H1 (cell line): Measurements from ENCODE around the gene ME3. TPM values are rescaled to one million over a fixed set of nuclear protein-coding genes. Genes with fewer than 3 reads are reported as not detected.

Source experiments
- CTCF ChIA-PET: fragments of 300-600 bp; sonication (Branson Sonifier 250); formaldehyde crosslinking; loops from one replicate; lab custom pipeline; 2021; ENCODE audit not compliant: partially characterized antibody; lab: Charles Lee
- POLR2A ChIA-PET: fragments of 300-600 bp; sonication (Branson Sonifier 250); formaldehyde crosslinking; loops from one replicate; lab custom pipeline; 2021; ENCODE audit warnings: inconsistent platforms; ENCODE audit not compliant: partially characterized antibody; lab: Charles Lee
- DNase-seq, 2 experiments: peaks; one replicate each; pipeline versions ENCODE4 v3.0.0 to v3.0.0-alpha.2; 2010 to 2022; ENCODE audit warnings: low spot score in 2 of 2, low read depth in 1 of 2, mixed read lengths in 1 of 2
- FAIRE-seq: peaks from 2 replicates; lab custom pipeline; 2011; peaks lifted over from hg19 to GRCh38; lab: Jason Lieb, UNC
- H2AFZ ChIP-seq: 2 replicates; pipeline ENCODE4 v1.8.1; 2012; ENCODE audit warnings: low read length, inconsistent platforms
- H2AK5ac ChIP-seq: 2 replicates; pipeline ENCODE4 v1.6.1; 2013; ENCODE audit warnings: low read depth, low read length
- H2BK120ac ChIP-seq: replicated peaks from 2 replicates; pipeline ENCODE3; 2013; ENCODE audit warnings: low read depth, low read length, inconsistent platforms
- H2BK12ac ChIP-seq: 2 replicates; pipeline ENCODE4 v1.6.1; 2013; ENCODE audit warnings: low read depth, low read length
- H2BK15ac ChIP-seq: 2 replicates; pipeline ENCODE4 v1.6.1; 2013; ENCODE audit warnings: low read length
- H2BK20ac ChIP-seq: 2 replicates; pipeline ENCODE4 v1.6.1; 2013; ENCODE audit warnings: low read length
- H2BK5ac ChIP-seq: 2 replicates; pipeline ENCODE4 v1.6.1; 2013; ENCODE audit warnings: low read depth, low read length
- H3K14ac ChIP-seq: 2 replicates; pipeline ENCODE4 v1.6.1; 2013; ENCODE audit warnings: inconsistent platforms; ENCODE audit not compliant: insufficient read length
- H3K18ac ChIP-seq: 2 replicates; pipeline ENCODE4 v1.6.1; 2013; ENCODE audit warnings: low read length; ENCODE audit errors: extremely low read depth
- H3K23ac ChIP-seq: 2 replicates; pipeline ENCODE4 v1.6.1; 2013; ENCODE audit warnings: inconsistent platforms; ENCODE audit not compliant: insufficient read length
- H3K23me2 ChIP-seq: 2 replicates; pipeline ENCODE4 v1.6.1; 2013; ENCODE audit warnings: low read depth, low read length
- H3K27ac ChIP-seq: 2 replicates; pipeline ENCODE4 v1.6.1; 2011; ENCODE audit warnings: low read depth, low read length, inconsistent platforms
- H3K27me3 ChIP-seq, 4 experiments: replicated peaks in 1 of 4; 1 replicate in 1 of 4; 2 replicates in 3 of 4; pipeline versions ENCODE4 v1.6.1 to v1.8.1; 2011 to 2013; ENCODE audit warnings: low read length in 3 of 4, mild to moderate bottlenecking in 3 of 4, inconsistent platforms in 2 of 4, mixed read lengths in 2 of 4, moderate library complexity in 1 of 4; ENCODE audit not compliant: control insufficient read depth in 3 of 4, insufficient read depth in 3 of 4; ENCODE audit errors: extremely low read depth in 1 of 4
- H3K36me3 ChIP-seq, 4 experiments: 2 replicates each; pipeline versions ENCODE4 v1.6.1 to v1.8.1; 2011 to 2013; ENCODE audit warnings: mild to moderate bottlenecking in 4 of 4, low read length in 3 of 4, moderate library complexity in 2 of 4, control low read depth in 1 of 4, inconsistent platforms in 1 of 4; ENCODE audit not compliant: insufficient read depth in 4 of 4, control insufficient read depth in 2 of 4
- H3K4ac ChIP-seq: replicated peaks from 2 replicates; pipeline ENCODE3; 2013; ENCODE audit warnings: low read length, low read depth, mixed read lengths, inconsistent platforms; ENCODE audit not compliant: insufficient read length
- H3K4me1 ChIP-seq, 4 experiments: replicated peaks in 1 of 4; 1 replicate in 1 of 4; 2 replicates in 3 of 4; pipeline versions ENCODE4 v1.6.1 to v1.8.1; 2011 to 2013; ENCODE audit warnings: low read length in 3 of 4, inconsistent platforms in 2 of 4, mixed read lengths in 1 of 4; ENCODE audit not compliant: insufficient read depth in 4 of 4, control insufficient read depth in 3 of 4
- H3K4me2 ChIP-seq, 2 experiments: 2 replicates each; pipeline versions ENCODE4 v1.6.1 to v1.8.1; 2011 to 2013; ENCODE audit warnings: low read depth in 2 of 2, low read length in 2 of 2, control low read depth in 1 of 2, inconsistent platforms in 1 of 2, mild to moderate bottlenecking in 1 of 2; ENCODE audit not compliant: insufficient read depth in 1 of 2
- H3K4me3 ChIP-seq, 4 experiments: fragments of 200-600, 300-600 bp in 1 of 4; sonication (generic), shearing (Covaris generic), sonication (Bioruptor Twin) in 1 of 4; 2 replicates each; pipeline versions ENCODE4 v1.5.1 to v1.8.1; 2011 to 2016; ENCODE audit warnings: low read length in 4 of 4, low read depth in 3 of 4, control low read depth in 2 of 4, inconsistent platforms in 2 of 4, mild to moderate bottlenecking in 2 of 4, mixed read lengths in 1 of 4, moderate library complexity in 1 of 4; ENCODE audit not compliant: insufficient read depth in 2 of 4; ENCODE audit errors: extremely low read depth in 1 of 4
- H3K56ac ChIP-seq: replicated peaks from 2 replicates; pipeline ENCODE3; 2013; ENCODE audit warnings: low read depth, mild to moderate bottlenecking, mixed read lengths, low read length, inconsistent platforms; ENCODE audit not compliant: insufficient read length
- H3K79me1 ChIP-seq: 2 replicates; pipeline ENCODE4 v1.6.1; 2013; ENCODE audit warnings: low read depth, low read length, control low read depth
- H3K79me2 ChIP-seq, 2 experiments: 2 replicates each; pipeline versions ENCODE4 v1.6.1 to v1.8.1; 2012 to 2013; ENCODE audit warnings: low read length in 2 of 2, mild to moderate bottlenecking in 2 of 2, inconsistent platforms in 1 of 2; ENCODE audit not compliant: insufficient read depth in 2 of 2, control insufficient read depth in 1 of 2
- H3K9ac ChIP-seq, 4 experiments: replicated peaks in 1 of 4; 1 replicate in 1 of 4; 2 replicates in 3 of 4; pipeline versions ENCODE4 v1.6.1 to v1.8.1; 2011 to 2013; ENCODE audit warnings: low read depth in 3 of 4, low read length in 3 of 4, control low read depth in 2 of 4, mild to moderate bottlenecking in 2 of 4, moderate library complexity in 2 of 4, inconsistent platforms in 1 of 4; ENCODE audit errors: extremely low read depth in 1 of 4
- H3K9me3 ChIP-seq, 2 experiments: 2 replicates each; pipeline versions ENCODE4 v1.6.1 to v1.8.1; 2012 to 2013; ENCODE audit warnings: mild to moderate bottlenecking in 2 of 2, moderate library complexity in 2 of 2, control low read depth in 1 of 2, inconsistent platforms in 1 of 2, low read depth in 1 of 2, low read length in 1 of 2, mixed read lengths in 1 of 2; ENCODE audit not compliant: insufficient read depth in 2 of 2
- H4K20me1 ChIP-seq, 2 experiments: replicated peaks in 1 of 2; 2 replicates each; pipeline versions ENCODE3 to v1.8.1; 2011 to 2013; ENCODE audit warnings: inconsistent platforms in 2 of 2, low read length in 2 of 2, mild to moderate bottlenecking in 1 of 2; ENCODE audit not compliant: insufficient read depth in 2 of 2, control insufficient read depth in 1 of 2
- H4K5ac ChIP-seq: 2 replicates; pipeline ENCODE4 v1.6.1; 2013; ENCODE audit warnings: low read length, low read depth, mixed read lengths, inconsistent platforms; ENCODE audit not compliant: insufficient read length
- H4K8ac ChIP-seq: 2 replicates; pipeline ENCODE4 v1.8.0; 2013; ENCODE audit warnings: mild to moderate bottlenecking, moderate library complexity, low read length, inconsistent platforms; ENCODE audit not compliant: insufficient read depth; ENCODE audit errors: extremely low read depth
- H4K91ac ChIP-seq: replicated peaks from 2 replicates; pipeline ENCODE3; 2013; ENCODE audit warnings: low read length, mixed read lengths, inconsistent platforms; ENCODE audit not compliant: insufficient read length
- HDAC6 ChIP-seq: IDR thresholded peaks from one replicate; pipeline ENCODE4 v1.7.1; 2012; ENCODE audit warnings: low read depth, mild to moderate bottlenecking, inconsistent platforms, low read length, moderate library complexity
- RAD21 ChIP-seq, 2 experiments: IDR thresholded peaks in 1 of 2; conservative IDR thresholded peaks in 1 of 2; 2 replicates each; pipeline ENCODE4 v1.6.1; 2011; ENCODE audit warnings: low read depth in 2 of 2, low read length in 2 of 2, improper control_type of control experiment in 1 of 2, inconsistent platforms in 1 of 2, mild to moderate bottlenecking in 1 of 2, moderate library complexity in 1 of 2
- SIX5 ChIP-seq: IDR thresholded peaks from 2 replicates; pipeline ENCODE4 v1.6.1; 2011; ENCODE audit warnings: mild to moderate bottlenecking, low read depth, low read length
- ZNF274 ChIP-seq: IDR thresholded peaks from 2 replicates; pipeline ENCODE4 v1.7.0; 2012; ENCODE audit warnings: low read length, borderline replicate concordance; ENCODE audit errors: extremely low read depth
- WGBS, 2 experiments: shearing (Covaris generic) in 1 of 2; methylation state at CpG; one replicate each; pipeline versions ENCODE4 v1.1.6 to v1.1.7; 2013 to 2015; ENCODE audit warnings: low lambda C conversion rate in 2 of 2, mixed read lengths in 2 of 2, inconsistent platforms in 1 of 2, low coverage in 1 of 2, missing lambda C conversion rate in 1 of 2; ENCODE audit not compliant: insufficient replicate concordance in 2 of 2, insufficient coverage in 1 of 2, insufficient read length in 1 of 2; ENCODE audit errors: extremely low coverage in 1 of 2, missing lambda C conversion rate in 1 of 2; 5-methylcytosine and 5-hydroxymethylcytosine counted together
- polyA plus RNA-seq, 7 experiments: library from polyadenylated mRNA; depleted of rRNA in 3 of 7; stranded (reverse) in 5 of 7; unstranded in 2 of 7; fragments of >200 nt in 5 of 7; fragments of 200-250 nt in 2 of 7; gene quantifications; 1 replicate in 5 of 7; 2 replicates in 1 of 7; 4 replicates in 1 of 7; pipeline versions ENCODE4 v1.2.1 to v1.2.3, GENCODE V29; 2011 to 2013; ENCODE audit warnings: missing spikeins in 2 of 7, mixed read lengths in 2 of 7
- total RNA-seq: library from RNA; stranded (reverse); fragmentation: NEBNext Ultra II Directional; extraction: Animal tissue kit (Norgen Biotek cat#: 25700); gene quantifications from 2 replicates; pipeline ENCODE4 v1.2.1, GENCODE V29; 2021

Gene ME3
- total and polyA plus RNA-seq, 2 of the 8 experiments (the other 6 are each of a cell fraction or from before 2014, with no cell fraction given), result 1.5 to 2.8 TPM

DNA sequence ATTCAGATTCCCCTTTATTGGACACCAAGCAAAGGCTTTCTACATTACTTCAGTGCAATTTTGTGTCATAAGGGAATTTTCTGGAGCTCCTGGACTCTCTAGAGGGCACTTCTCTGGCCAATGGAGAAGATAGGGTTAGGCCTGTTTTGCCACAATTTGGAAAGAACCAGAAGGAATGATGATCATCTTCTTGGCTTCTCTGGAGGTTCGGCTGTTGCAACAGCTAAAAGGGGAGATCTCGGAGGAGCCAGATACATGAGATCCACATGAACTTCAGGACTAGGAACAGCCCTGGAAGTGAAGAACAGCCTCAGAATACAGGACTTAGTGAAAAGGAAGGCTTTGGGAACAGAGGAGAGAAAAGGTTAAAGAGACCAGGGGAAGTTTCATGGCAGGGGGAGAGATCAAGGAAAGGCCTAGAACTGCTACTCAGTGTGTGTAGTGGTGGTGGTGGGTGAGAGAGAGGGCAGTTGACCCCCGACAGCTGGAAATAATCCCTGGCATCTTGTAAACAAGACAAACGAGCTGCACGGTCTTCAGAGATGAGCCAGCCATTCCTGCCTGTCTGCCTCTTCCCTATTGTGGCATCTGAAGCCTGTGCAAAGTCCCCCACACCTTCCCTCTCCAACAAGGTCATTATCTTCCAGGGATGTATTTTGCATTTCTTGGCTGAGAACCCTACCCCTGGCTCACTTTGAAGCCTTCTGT lies 214.0 kb downstream of the ME3 start:
- WGBS, 2 experiments, result 73% methylated on average over 5 of the region's 5 CpGs; no CpG with 5 or more reads in 1 of the 2 experiments
- Histone ChIP-seq H2BK12ac (no peak overlapping the region), H3K27me3 (no peaks in the 10 kb centered on the region), H3K14ac (no peak overlapping the region), H2BK15ac (no peak overlapping the region), H3K4me3 (no peak overlapping the region), H3K23ac (no peak overlapping the region), H4K20me1 (peaks cover 0 to 4% of the 10 kb centered on the region in 2 experiments), H3K36me3 (no peaks in the 10 kb centered on the region), H2AK5ac (no peak overlapping the region), H2AFZ (no peak overlapping the region), H3K9me3 (no peaks in the 10 kb centered on the region), H2BK120ac (no peak overlapping the region), H4K91ac (no peak overlapping the region), H4K8ac (no peak overlapping the region), H3K79me1 (no peaks in the 10 kb centered on the region), H3K4me1 (peaks cover 0 to 4% (median 0%) of the 10 kb centered on the region in 4 experiments; a peak in 2 of 7 replicates), H3K4ac (no peak overlapping the region), H3K56ac (no peak overlapping the region), H2BK20ac (no peak overlapping the region), H3K27ac (no peak overlapping the region), H2BK5ac (no peak overlapping the region), H3K9ac (no peak overlapping the region), H3K4me2 (no peak overlapping the region), H3K23me2 (no peaks in the 10 kb centered on the region; the same call in 1 of the 2 replicates), H3K79me2 (no peaks in the 10 kb centered on the region), H4K5ac (no peak overlapping the region), H3K18ac (no peak overlapping the region)
- POLR2A ChIA-PET, result interaction anchor here (1.0 kb wide), 1 partner anchor 132 kb away, joined by 3 read pairs; no protein-coding TSS in a partner anchor
- FAIRE-seq (no peak), DNase-seq (no peak)
- CTCF ChIA-PET, result interaction anchor here (1.0 to 10.5 kb wide), 13 partner anchors 10 to 360 kb away, joined by 3 to 60 read pairs (median 4); partner anchors contain the start of gene CCDC81
- TF ChIP-seq HDAC6 (no peak), ZNF274 (no peak), RAD21 (IDR thresholded peaks at IDR 0.05 in 1 of 2, conservative IDR thresholded peaks at IDR 0.05 in 1 of 2; ENCODE audit: low read depth in 2 of 2, low read length in 2 of 2) (no peak), SIX5 (no peak)
